NCI-H187 (cell line): ENCODE data around the gene GSK3A.
A peak's percentile ranks its signal among the peaks of the same experiment; 100 is the strongest.
"Not testable (repeated sequence)": the region's sequence is repeated elsewhere in the genome, so short reads cannot be mapped to it uniquely, and the experiment has no call there.

Experiments
- DNase-seq, 2 experiments: peaks; one replicate each; lab custom pipeline; 2025; lab: John Stamatoyannopoulos, UW

Gene GSK3A

GRCh38 chr19:42268142-42268703 is 25.8 kb upstream of the GSK3A start:
- DNase-seq, result peak; percentile 100

GRCh38 chr19:42267644-42268141 is 25.3 kb upstream of the GSK3A start:
- no peak for DNase-seq

GRCh38 chr19:42266928-42267603 is 24.7 kb upstream of the GSK3A start:
- not testable (repeated sequence) for DNase-seq

- DNase-seq, result not testable (repeated sequence)
Observed at GRCh38 chr19:42266105-42266504, 23.7 kb upstream of the GSK3A start.

GRCh38 chr19:42261763-42262162 is 19.4 kb upstream of the GSK3A start:
- DNase-seq, result no peak

- DNase-seq, result not testable (repeated sequence)
Observed at GRCh38 chr19:42257842-42258241, 15.4 kb upstream of the GSK3A start.

- DNase-seq, result no peak
Observed at GRCh38 chr19:42255766-42256745, 13.7 kb upstream of the GSK3A start.

GRCh38 chr19:42254850-42255765 is 12.7 kb upstream of the GSK3A start, which contains the start of gene ERF:
TSS of gene ERF (minus strand) at chr19:42255128. CDS start at chr19:42254999, 129 bp downstream.
- DNase-seq, result peak; percentile 61 to 91

GRCh38 chr19:42254089-42254849 is 11.9 kb upstream of the GSK3A start:
- no peak for DNase-seq

GRCh38 chr19:42253245-42254088 is 11.1 kb upstream of the GSK3A start:
- DNase-seq, result no peak

- no peak for DNase-seq
Observed at GRCh38 chr19:42252365-42253244, 10.2 kb upstream of the GSK3A start.

- DNase-seq, result no peak
Observed at GRCh38 chr19:42251572-42252358, 9.4 kb upstream of the GSK3A start.

- no peak for DNase-seq
Observed at GRCh38 chr19:42250666-42251531, 8.5 kb upstream of the GSK3A start.

- no peak for DNase-seq
Observed at GRCh38 chr19:42250183-42250665, 7.8 kb upstream of the GSK3A start.

GRCh38 chr19:42249769-42250168 is 7.4 kb upstream of the GSK3A start:
- no peak for DNase-seq

GRCh38 chr19:42249149-42249750 is 6.8 kb upstream of the GSK3A start:
- no peak for DNase-seq
